H1 (cell line): ENCODE data around the gene ERLEC1. TPM values are rescaled to one million over a fixed set of nuclear protein-coding genes. Genes with fewer than 3 reads are reported as not detected.

Source experiments
- CTCF ChIA-PET: fragments of 300-600 bp; sonication (Branson Sonifier 250); formaldehyde crosslinking; loops from one replicate; lab custom pipeline; 2021; ENCODE audit not compliant: partially characterized antibody; lab: Charles Lee
- POLR2A ChIA-PET: fragments of 300-600 bp; sonication (Branson Sonifier 250); formaldehyde crosslinking; loops from one replicate; lab custom pipeline; 2021; ENCODE audit warnings: inconsistent platforms; ENCODE audit not compliant: partially characterized antibody; lab: Charles Lee
- DNase-seq, 2 experiments: peaks; one replicate each; pipeline versions ENCODE4 v3.0.0 to v3.0.0-alpha.2; 2010 to 2022; ENCODE audit warnings: low spot score in 2 of 2, low read depth in 1 of 2, mixed read lengths in 1 of 2
- FAIRE-seq: peaks from 2 replicates; lab custom pipeline; 2011; peaks lifted over from hg19 to GRCh38; lab: Jason Lieb, UNC
- H2AFZ ChIP-seq: 2 replicates; pipeline ENCODE4 v1.8.1; 2012; ENCODE audit warnings: low read length, inconsistent platforms
- H2AK5ac ChIP-seq: 2 replicates; pipeline ENCODE4 v1.6.1; 2013; ENCODE audit warnings: low read depth, low read length
- H2BK120ac ChIP-seq: replicated peaks from 2 replicates; pipeline ENCODE3; 2013; ENCODE audit warnings: low read depth, low read length, inconsistent platforms
- H2BK12ac ChIP-seq: 2 replicates; pipeline ENCODE4 v1.6.1; 2013; ENCODE audit warnings: low read depth, low read length
- H2BK15ac ChIP-seq: 2 replicates; pipeline ENCODE4 v1.6.1; 2013; ENCODE audit warnings: low read length
- H2BK20ac ChIP-seq: 2 replicates; pipeline ENCODE4 v1.6.1; 2013; ENCODE audit warnings: low read length
- H2BK5ac ChIP-seq: 2 replicates; pipeline ENCODE4 v1.6.1; 2013; ENCODE audit warnings: low read depth, low read length
- H3K14ac ChIP-seq: 2 replicates; pipeline ENCODE4 v1.6.1; 2013; ENCODE audit warnings: inconsistent platforms; ENCODE audit not compliant: insufficient read length
- H3K18ac ChIP-seq: 2 replicates; pipeline ENCODE4 v1.6.1; 2013; ENCODE audit warnings: low read length; ENCODE audit errors: extremely low read depth
- H3K23ac ChIP-seq: 2 replicates; pipeline ENCODE4 v1.6.1; 2013; ENCODE audit warnings: inconsistent platforms; ENCODE audit not compliant: insufficient read length
- H3K23me2 ChIP-seq: 2 replicates; pipeline ENCODE4 v1.6.1; 2013; ENCODE audit warnings: low read depth, low read length
- H3K27ac ChIP-seq: 2 replicates; pipeline ENCODE4 v1.6.1; 2011; ENCODE audit warnings: low read depth, low read length, inconsistent platforms
- H3K27me3 ChIP-seq, 4 experiments: replicated peaks in 1 of 4; 1 replicate in 1 of 4; 2 replicates in 3 of 4; pipeline versions ENCODE4 v1.6.1 to v1.8.1; 2011 to 2013; ENCODE audit warnings: low read length in 3 of 4, mild to moderate bottlenecking in 3 of 4, inconsistent platforms in 2 of 4, mixed read lengths in 2 of 4, moderate library complexity in 1 of 4; ENCODE audit not compliant: control insufficient read depth in 3 of 4, insufficient read depth in 3 of 4; ENCODE audit errors: extremely low read depth in 1 of 4
- H3K36me3 ChIP-seq, 4 experiments: 2 replicates each; pipeline versions ENCODE4 v1.6.1 to v1.8.1; 2011 to 2013; ENCODE audit warnings: mild to moderate bottlenecking in 4 of 4, low read length in 3 of 4, moderate library complexity in 2 of 4, control low read depth in 1 of 4, inconsistent platforms in 1 of 4; ENCODE audit not compliant: insufficient read depth in 4 of 4, control insufficient read depth in 2 of 4
- H3K4ac ChIP-seq: replicated peaks from 2 replicates; pipeline ENCODE3; 2013; ENCODE audit warnings: low read length, low read depth, mixed read lengths, inconsistent platforms; ENCODE audit not compliant: insufficient read length
- H3K4me1 ChIP-seq, 4 experiments: replicated peaks in 1 of 4; 1 replicate in 1 of 4; 2 replicates in 3 of 4; pipeline versions ENCODE4 v1.6.1 to v1.8.1; 2011 to 2013; ENCODE audit warnings: low read length in 3 of 4, inconsistent platforms in 2 of 4, mixed read lengths in 1 of 4; ENCODE audit not compliant: insufficient read depth in 4 of 4, control insufficient read depth in 3 of 4
- H3K4me2 ChIP-seq, 2 experiments: 2 replicates each; pipeline versions ENCODE4 v1.6.1 to v1.8.1; 2011 to 2013; ENCODE audit warnings: low read depth in 2 of 2, low read length in 2 of 2, control low read depth in 1 of 2, inconsistent platforms in 1 of 2, mild to moderate bottlenecking in 1 of 2; ENCODE audit not compliant: insufficient read depth in 1 of 2
- H3K4me3 ChIP-seq, 4 experiments: fragments of 200-600, 300-600 bp in 1 of 4; sonication (generic), shearing (Covaris generic), sonication (Bioruptor Twin) in 1 of 4; 2 replicates each; pipeline versions ENCODE4 v1.5.1 to v1.8.1; 2011 to 2016; ENCODE audit warnings: low read length in 4 of 4, low read depth in 3 of 4, control low read depth in 2 of 4, inconsistent platforms in 2 of 4, mild to moderate bottlenecking in 2 of 4, mixed read lengths in 1 of 4, moderate library complexity in 1 of 4; ENCODE audit not compliant: insufficient read depth in 2 of 4; ENCODE audit errors: extremely low read depth in 1 of 4
- H3K56ac ChIP-seq: replicated peaks from 2 replicates; pipeline ENCODE3; 2013; ENCODE audit warnings: low read depth, mild to moderate bottlenecking, mixed read lengths, low read length, inconsistent platforms; ENCODE audit not compliant: insufficient read length
- H3K79me1 ChIP-seq: 2 replicates; pipeline ENCODE4 v1.6.1; 2013; ENCODE audit warnings: low read depth, low read length, control low read depth
- H3K79me2 ChIP-seq, 2 experiments: 2 replicates each; pipeline versions ENCODE4 v1.6.1 to v1.8.1; 2012 to 2013; ENCODE audit warnings: low read length in 2 of 2, mild to moderate bottlenecking in 2 of 2, inconsistent platforms in 1 of 2; ENCODE audit not compliant: insufficient read depth in 2 of 2, control insufficient read depth in 1 of 2
- H3K9ac ChIP-seq, 4 experiments: replicated peaks in 1 of 4; 1 replicate in 1 of 4; 2 replicates in 3 of 4; pipeline versions ENCODE4 v1.6.1 to v1.8.1; 2011 to 2013; ENCODE audit warnings: low read depth in 3 of 4, low read length in 3 of 4, control low read depth in 2 of 4, mild to moderate bottlenecking in 2 of 4, moderate library complexity in 2 of 4, inconsistent platforms in 1 of 4; ENCODE audit errors: extremely low read depth in 1 of 4
- H3K9me3 ChIP-seq, 2 experiments: 2 replicates each; pipeline versions ENCODE4 v1.6.1 to v1.8.1; 2012 to 2013; ENCODE audit warnings: mild to moderate bottlenecking in 2 of 2, moderate library complexity in 2 of 2, control low read depth in 1 of 2, inconsistent platforms in 1 of 2, low read depth in 1 of 2, low read length in 1 of 2, mixed read lengths in 1 of 2; ENCODE audit not compliant: insufficient read depth in 2 of 2
- H4K20me1 ChIP-seq, 2 experiments: replicated peaks in 1 of 2; 2 replicates each; pipeline versions ENCODE3 to v1.8.1; 2011 to 2013; ENCODE audit warnings: inconsistent platforms in 2 of 2, low read length in 2 of 2, mild to moderate bottlenecking in 1 of 2; ENCODE audit not compliant: insufficient read depth in 2 of 2, control insufficient read depth in 1 of 2
- H4K5ac ChIP-seq: 2 replicates; pipeline ENCODE4 v1.6.1; 2013; ENCODE audit warnings: low read length, low read depth, mixed read lengths, inconsistent platforms; ENCODE audit not compliant: insufficient read length
- H4K8ac ChIP-seq: 2 replicates; pipeline ENCODE4 v1.8.0; 2013; ENCODE audit warnings: mild to moderate bottlenecking, moderate library complexity, low read length, inconsistent platforms; ENCODE audit not compliant: insufficient read depth; ENCODE audit errors: extremely low read depth
- H4K91ac ChIP-seq: replicated peaks from 2 replicates; pipeline ENCODE3; 2013; ENCODE audit warnings: low read length, mixed read lengths, inconsistent platforms; ENCODE audit not compliant: insufficient read length
- CBX8 ChIP-seq: fragments of 300-800, 300-1000 bp; sonication (generic); IDR thresholded peaks from 2 replicates; pipeline ENCODE4 v1.7.1; 2016; ENCODE audit warnings: low read depth, low read length, borderline replicate concordance
- RAD21 ChIP-seq, 2 experiments: IDR thresholded peaks in 1 of 2; conservative IDR thresholded peaks in 1 of 2; 2 replicates each; pipeline ENCODE4 v1.6.1; 2011; ENCODE audit warnings: low read depth in 2 of 2, low read length in 2 of 2, improper control_type of control experiment in 1 of 2, inconsistent platforms in 1 of 2, mild to moderate bottlenecking in 1 of 2, moderate library complexity in 1 of 2
- polyA plus RNA-seq, 7 experiments: library from polyadenylated mRNA; depleted of rRNA in 3 of 7; stranded (reverse) in 5 of 7; unstranded in 2 of 7; fragments of >200 nt in 5 of 7; fragments of 200-250 nt in 2 of 7; gene quantifications; 1 replicate in 5 of 7; 2 replicates in 1 of 7; 4 replicates in 1 of 7; pipeline versions ENCODE4 v1.2.1 to v1.2.3, GENCODE V29; 2011 to 2013; ENCODE audit warnings: missing spikeins in 2 of 7, mixed read lengths in 2 of 7
- total RNA-seq: library from RNA; stranded (reverse); fragmentation: NEBNext Ultra II Directional; extraction: Animal tissue kit (Norgen Biotek cat#: 25700); gene quantifications from 2 replicates; pipeline ENCODE4 v1.2.1, GENCODE V29; 2021
- TF ChIP-seq, protein P1 (sequence below), 3 experiments: IDR thresholded peaks; 1 replicate in 2 of 3; 2 replicates in 1 of 3; pipeline versions ENCODE4 v1.5.1 to v1.6.1; 2011; ENCODE audit warnings: low read length in 3 of 3, mild to moderate bottlenecking in 3 of 3, inconsistent platforms in 2 of 3, low read depth in 1 of 3, moderate library complexity in 1 of 3; ENCODE audit not compliant: insufficient read depth in 1 of 3; ENCODE audit errors: control extremely low read depth in 1 of 3

ERLEC1 gene
- total and polyA plus RNA-seq, 2 of the 8 experiments (the other 6 are each of a cell fraction or from before 2014, with no cell fraction given): 12.9 to 26.7 TPM

DNA sequence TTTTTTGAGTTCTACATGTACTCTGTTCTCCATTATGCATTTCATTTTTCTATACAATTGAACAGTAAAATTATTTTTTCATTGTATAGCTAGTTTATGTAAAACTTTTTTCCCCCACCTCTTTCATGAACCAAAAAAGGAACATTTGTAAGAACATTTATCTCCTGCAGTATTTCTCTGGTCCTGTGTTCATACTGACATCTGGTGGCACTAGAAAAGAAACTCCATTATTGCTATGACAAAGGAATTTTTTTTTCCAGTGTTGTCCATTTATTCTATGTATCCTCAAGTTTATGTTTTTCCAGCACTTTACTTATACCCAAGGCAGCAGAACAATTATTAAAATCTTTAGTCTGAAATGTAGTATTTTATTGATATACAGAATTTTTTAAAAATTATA, 46.7 kb upstream of the ERLEC1 start:
- no peak overlapping the region for H3K14ac ChIP-seq
- no peak overlapping the region for H2BK5ac ChIP-seq
- no peaks in the 10 kb centered on the region for H3K79me1 ChIP-seq
- no peaks in the 10 kb centered on the region for H3K27me3 ChIP-seq
- no peak overlapping the region for H3K56ac ChIP-seq
- no peak overlapping the region for H3K27ac ChIP-seq
- H4K8ac ChIP-seq: no peak overlapping the region
- H3K36me3 ChIP-seq: no peaks in the 10 kb centered on the region
- H2BK120ac ChIP-seq: no peak overlapping the region
- H3K23ac ChIP-seq: no peak overlapping the region
- no peak overlapping the region for H2BK12ac ChIP-seq
- H2BK15ac ChIP-seq: no peak overlapping the region
- no peak for FAIRE-seq
- ChIA-PET CTCF (interaction anchor here (0.6 to 1.8 kb wide), 7 partner anchors 10 to 304 kb away, joined by 3 to 6 read pairs (median 3); no protein-coding TSS in a partner anchor), POLR2A (no interaction called here)
- H3K9me3 ChIP-seq: no peaks in the 10 kb centered on the region
- H2BK20ac ChIP-seq: no peak overlapping the region
- no peak overlapping the region for H3K18ac ChIP-seq
- no peaks in the 10 kb centered on the region for H4K20me1 ChIP-seq
- no peak for DNase-seq
- no peaks in the 10 kb centered on the region for H3K23me2 ChIP-seq
- H2AFZ ChIP-seq: no peak overlapping the region
- TF ChIP-seq RAD21 (IDR thresholded peaks at IDR 0.05 in 1 of 2, conservative IDR thresholded peaks at IDR 0.05 in 1 of 2; ENCODE audit: low read depth in 2 of 2, low read length in 2 of 2): peak; percentile 54 to 66
- TF ChIP-seq, protein P1, sequence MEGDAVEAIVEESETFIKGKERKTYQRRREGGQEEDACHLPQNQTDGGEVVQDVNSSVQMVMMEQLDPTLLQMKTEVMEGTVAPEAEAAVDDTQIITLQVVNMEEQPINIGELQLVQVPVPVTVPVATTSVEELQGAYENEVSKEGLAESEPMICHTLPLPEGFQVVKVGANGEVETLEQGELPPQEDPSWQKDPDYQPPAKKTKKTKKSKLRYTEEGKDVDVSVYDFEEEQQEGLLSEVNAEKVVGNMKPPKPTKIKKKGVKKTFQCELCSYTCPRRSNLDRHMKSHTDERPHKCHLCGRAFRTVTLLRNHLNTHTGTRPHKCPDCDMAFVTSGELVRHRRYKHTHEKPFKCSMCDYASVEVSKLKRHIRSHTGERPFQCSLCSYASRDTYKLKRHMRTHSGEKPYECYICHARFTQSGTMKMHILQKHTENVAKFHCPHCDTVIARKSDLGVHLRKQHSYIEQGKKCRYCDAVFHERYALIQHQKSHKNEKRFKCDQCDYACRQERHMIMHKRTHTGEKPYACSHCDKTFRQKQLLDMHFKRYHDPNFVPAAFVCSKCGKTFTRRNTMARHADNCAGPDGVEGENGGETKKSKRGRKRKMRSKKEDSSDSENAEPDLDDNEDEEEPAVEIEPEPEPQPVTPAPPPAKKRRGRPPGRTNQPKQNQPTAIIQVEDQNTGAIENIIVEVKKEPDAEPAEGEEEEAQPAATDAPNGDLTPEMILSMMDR (IDR thresholded peaks at IDR 0.05; ENCODE audit: control extremely low read depth in 1 of 3, insufficient read depth in 1 of 3, low read depth in 1 of 3, low read length in 3 of 3): peak in 2 of 3 experiments; percentile 14 to 15; a peak in 2 of 4 replicates
- no peak for TF ChIP-seq CBX8
- H4K91ac ChIP-seq: no peak overlapping the region
- no peak overlapping the region for H2AK5ac ChIP-seq
- H3K4ac ChIP-seq: no peak overlapping the region
- no peaks in the 10 kb centered on the region for H3K79me2 ChIP-seq
- H3K4me3 ChIP-seq: no peak overlapping the region
- H3K4me2 ChIP-seq: no peak overlapping the region
- no peak overlapping the region for H3K9ac ChIP-seq
- H3K4me1 ChIP-seq: no peaks in the 10 kb centered on the region
- H4K5ac ChIP-seq: no peak overlapping the region
